ENCODE data around the gene CDCA5.

CDCA5 gene

DNA sequence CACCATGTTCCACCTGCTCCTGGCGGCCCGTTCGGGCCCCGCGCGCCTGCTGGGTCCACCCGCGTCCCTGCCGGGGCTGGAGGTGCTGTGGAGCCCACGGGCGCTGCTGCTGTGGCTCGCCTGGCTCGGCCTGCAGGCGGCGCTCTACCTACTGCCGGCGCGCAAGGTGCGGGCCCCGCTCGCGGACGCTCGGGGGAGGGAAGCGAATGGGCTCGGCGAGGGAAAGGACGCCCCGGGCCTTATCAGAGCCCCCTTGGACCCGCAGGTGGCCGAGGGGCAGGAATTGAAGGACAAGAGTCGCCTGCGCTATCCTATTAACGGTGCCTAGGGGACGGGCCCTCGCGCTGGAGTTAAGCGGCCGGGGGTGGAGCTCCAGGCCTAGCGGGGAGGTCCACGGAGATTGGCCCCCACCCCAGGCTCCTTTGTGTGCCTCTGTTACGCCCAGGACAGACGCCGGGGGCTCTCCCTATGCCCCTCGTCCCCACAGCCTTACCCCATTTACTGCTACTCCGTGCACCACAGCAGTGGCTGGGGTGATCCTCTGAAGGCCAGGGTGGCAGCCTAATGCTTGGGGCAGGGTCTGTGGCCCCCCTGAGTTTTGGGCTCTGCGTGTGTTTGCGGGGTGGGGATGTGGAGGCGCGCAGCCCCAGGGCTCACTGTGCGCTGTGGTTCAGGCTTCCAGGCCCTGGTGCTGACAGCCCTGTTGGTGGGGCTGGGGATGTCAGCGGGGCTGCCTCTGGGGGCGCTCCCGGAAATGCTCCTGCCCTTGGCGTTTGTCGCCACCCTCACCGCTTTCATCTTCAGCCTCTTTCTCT, 28.9 kb upstream of the CDCA5 start:
- H3K4me3 ChIP-seq (ENCODE audit: low read depth, low read length): peak overlapping the region; percentile 51
- TF ChIP-seq, protein P1, sequence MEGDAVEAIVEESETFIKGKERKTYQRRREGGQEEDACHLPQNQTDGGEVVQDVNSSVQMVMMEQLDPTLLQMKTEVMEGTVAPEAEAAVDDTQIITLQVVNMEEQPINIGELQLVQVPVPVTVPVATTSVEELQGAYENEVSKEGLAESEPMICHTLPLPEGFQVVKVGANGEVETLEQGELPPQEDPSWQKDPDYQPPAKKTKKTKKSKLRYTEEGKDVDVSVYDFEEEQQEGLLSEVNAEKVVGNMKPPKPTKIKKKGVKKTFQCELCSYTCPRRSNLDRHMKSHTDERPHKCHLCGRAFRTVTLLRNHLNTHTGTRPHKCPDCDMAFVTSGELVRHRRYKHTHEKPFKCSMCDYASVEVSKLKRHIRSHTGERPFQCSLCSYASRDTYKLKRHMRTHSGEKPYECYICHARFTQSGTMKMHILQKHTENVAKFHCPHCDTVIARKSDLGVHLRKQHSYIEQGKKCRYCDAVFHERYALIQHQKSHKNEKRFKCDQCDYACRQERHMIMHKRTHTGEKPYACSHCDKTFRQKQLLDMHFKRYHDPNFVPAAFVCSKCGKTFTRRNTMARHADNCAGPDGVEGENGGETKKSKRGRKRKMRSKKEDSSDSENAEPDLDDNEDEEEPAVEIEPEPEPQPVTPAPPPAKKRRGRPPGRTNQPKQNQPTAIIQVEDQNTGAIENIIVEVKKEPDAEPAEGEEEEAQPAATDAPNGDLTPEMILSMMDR (IDR thresholded peaks at IDR 0.05; ENCODE audit: low read depth, low read length): peak; percentile 85

- TF ChIP-seq, protein P1 (IDR thresholded peaks at IDR 0.05; ENCODE audit: low read depth, low read length): no peak
- peak within 1 kb of the TSS; percentile 51 for H3K4me3 ChIP-seq (ENCODE audit: low read depth, low read length)
These were observed 28.1 kb upstream of the CDCA5 start, which contains the start of gene TM7SF2 for GRCh38 chr11:65111744-65112545. Gene TM7SF2 (plus strand): TSS chr11:65111872. CDS start chr11:65112016, 144 bp downstream.

- no peak overlapping the region for H3K4me3 ChIP-seq (ENCODE audit: low read depth, low read length)
- TF ChIP-seq, protein P1 (IDR thresholded peaks at IDR 0.05; ENCODE audit: low read depth, low read length): no peak
These were observed 27.4 kb upstream of the CDCA5 start for GRCh38 chr11:65111159-65111743.

GRCh38 chr11:65110354-65110861, 26.6 kb upstream of the CDCA5 start:
- H3K4me3 ChIP-seq (ENCODE audit: low read depth, low read length): no peak overlapping the region
- TF ChIP-seq, protein P1 (IDR thresholded peaks at IDR 0.05; ENCODE audit: low read depth, low read length): peak; percentile 99

GRCh38 chr11:65109231-65110198, 25.7 kb upstream of the CDCA5 start:
- H3K4me3 ChIP-seq (ENCODE audit: low read depth, low read length): no peak overlapping the region
- TF ChIP-seq, protein P1 (IDR thresholded peaks at IDR 0.05; ENCODE audit: low read depth, low read length): no peak

DNA sequence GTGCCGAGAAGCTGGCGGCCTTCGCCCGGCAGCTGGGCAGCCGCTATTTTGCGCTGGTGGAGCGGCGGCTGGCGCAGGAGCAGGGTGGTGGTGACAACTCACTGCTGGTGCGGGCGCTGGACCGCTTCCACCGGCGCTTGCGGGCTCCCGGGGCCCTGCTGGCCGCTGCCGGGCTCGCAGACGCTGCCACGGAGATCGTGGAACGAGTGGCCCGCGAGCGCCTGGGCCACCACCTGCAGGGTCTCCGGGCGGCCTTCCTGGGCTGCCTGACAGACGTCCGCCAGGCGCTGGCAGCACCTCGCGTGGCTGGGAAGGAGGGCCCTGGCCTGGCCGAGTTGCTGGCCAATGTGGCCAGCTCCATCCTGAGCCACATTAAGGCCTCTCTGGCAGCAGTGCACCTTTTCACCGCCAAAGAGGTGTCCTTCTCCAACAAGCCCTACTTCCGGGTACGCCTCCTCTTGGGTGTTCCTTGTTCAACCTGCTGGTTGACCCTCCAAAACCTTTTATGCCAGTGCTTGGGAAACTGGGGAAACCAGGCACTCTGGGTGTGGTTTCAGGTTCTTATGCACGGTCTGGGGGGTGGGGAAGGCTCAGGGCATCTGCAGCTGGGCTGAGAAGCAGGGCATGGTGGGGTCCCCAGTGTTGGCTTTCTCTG, 24.8 kb upstream of the CDCA5 start:
- TF ChIP-seq, protein P1 (IDR thresholded peaks at IDR 0.05; ENCODE audit: low read depth, low read length): no peak

More for the DNA sequence above, 24.8 kb upstream of the CDCA5 start:
- no peak overlapping the region for H3K4me3 ChIP-seq (ENCODE audit: low read depth, low read length)

All from WI38 (cell line).